HEK293 (cell line): ENCODE data around the gene DCBLD2.

Source experiments
- KLF8 ChIP-seq: fragments of 450-650 bp; formaldehyde crosslinking; IDR thresholded peaks from 2 replicates; pipeline ENCODE4 v1.5.1; 2016; ENCODE audit warnings: missing biosample characterization, missing genetic modification characterization
- RBAK ChIP-seq: fragments of 450-650 bp; formaldehyde crosslinking; IDR thresholded peaks from 2 replicates; pipeline ENCODE4 v1.5.1; 2016; ENCODE audit warnings: missing biosample characterization, missing genetic modification characterization
- TRIM28 ChIP-seq: IDR thresholded peaks from 2 replicates; pipeline ENCODE4 v1.6.1; 2011; ENCODE audit warnings: low read length, control low read depth, borderline replicate concordance
- YY2 ChIP-seq: fragments of 450-650 bp; formaldehyde crosslinking; IDR thresholded peaks from 2 replicates; pipeline ENCODE4 v1.5.1; 2016; ENCODE audit warnings: missing biosample characterization, missing genetic modification characterization
- ZBTB7A ChIP-seq: fragments of 450-650 bp; formaldehyde crosslinking; IDR thresholded peaks from 2 replicates; pipeline ENCODE4 v1.5.1; 2016; ENCODE audit warnings: low read depth, missing biosample characterization, missing genetic modification characterization
- ZNF157 ChIP-seq: fragments of 450-650 bp; formaldehyde crosslinking; IDR thresholded peaks from 2 replicates; pipeline ENCODE4 v1.5.1; 2016; ENCODE audit warnings: missing biosample characterization, missing genetic modification characterization
- TF ChIP-seq, protein P1 (sequence below): fragments of 450-650 bp; formaldehyde crosslinking; IDR thresholded peaks from 2 replicates; pipeline ENCODE4 v1.5.0; 2017; ENCODE audit warnings: missing biosample characterization, missing genetic modification characterization, borderline replicate concordance
- TF ChIP-seq, protein P2 (sequence below): fragments of 450-650 bp; formaldehyde crosslinking; IDR thresholded peaks from 2 replicates; pipeline ENCODE4 v1.5.1; 2016; ENCODE audit warnings: missing biosample characterization, missing genetic modification characterization
- TF ChIP-seq, protein P3 (sequence below): fragments of 450-650 bp; formaldehyde crosslinking; IDR thresholded peaks from 2 replicates; pipeline ENCODE4 v1.5.1; 2016; ENCODE audit warnings: missing biosample characterization, missing genetic modification characterization
- TF ChIP-seq, protein P4 (sequence below): fragments of 450-650 bp; formaldehyde crosslinking; IDR thresholded peaks from 2 replicates; pipeline ENCODE4 v1.5.1; 2016; ENCODE audit warnings: missing biosample characterization, missing genetic modification characterization

- TF ChIP-seq, protein P1, sequence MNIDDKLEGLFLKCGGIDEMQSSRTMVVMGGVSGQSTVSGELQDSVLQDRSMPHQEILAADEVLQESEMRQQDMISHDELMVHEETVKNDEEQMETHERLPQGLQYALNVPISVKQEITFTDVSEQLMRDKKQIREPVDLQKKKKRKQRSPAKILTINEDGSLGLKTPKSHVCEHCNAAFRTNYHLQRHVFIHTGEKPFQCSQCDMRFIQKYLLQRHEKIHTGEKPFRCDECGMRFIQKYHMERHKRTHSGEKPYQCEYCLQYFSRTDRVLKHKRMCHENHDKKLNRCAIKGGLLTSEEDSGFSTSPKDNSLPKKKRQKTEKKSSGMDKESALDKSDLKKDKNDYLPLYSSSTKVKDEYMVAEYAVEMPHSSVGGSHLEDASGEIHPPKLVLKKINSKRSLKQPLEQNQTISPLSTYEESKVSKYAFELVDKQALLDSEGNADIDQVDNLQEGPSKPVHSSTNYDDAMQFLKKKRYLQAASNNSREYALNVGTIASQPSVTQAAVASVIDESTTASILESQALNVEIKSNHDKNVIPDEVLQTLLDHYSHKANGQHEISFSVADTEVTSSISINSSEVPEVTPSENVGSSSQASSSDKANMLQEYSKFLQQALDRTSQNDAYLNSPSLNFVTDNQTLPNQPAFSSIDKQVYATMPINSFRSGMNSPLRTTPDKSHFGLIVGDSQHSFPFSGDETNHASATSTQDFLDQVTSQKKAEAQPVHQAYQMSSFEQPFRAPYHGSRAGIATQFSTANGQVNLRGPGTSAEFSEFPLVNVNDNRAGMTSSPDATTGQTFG: no peak
- TF ChIP-seq, protein P2, sequence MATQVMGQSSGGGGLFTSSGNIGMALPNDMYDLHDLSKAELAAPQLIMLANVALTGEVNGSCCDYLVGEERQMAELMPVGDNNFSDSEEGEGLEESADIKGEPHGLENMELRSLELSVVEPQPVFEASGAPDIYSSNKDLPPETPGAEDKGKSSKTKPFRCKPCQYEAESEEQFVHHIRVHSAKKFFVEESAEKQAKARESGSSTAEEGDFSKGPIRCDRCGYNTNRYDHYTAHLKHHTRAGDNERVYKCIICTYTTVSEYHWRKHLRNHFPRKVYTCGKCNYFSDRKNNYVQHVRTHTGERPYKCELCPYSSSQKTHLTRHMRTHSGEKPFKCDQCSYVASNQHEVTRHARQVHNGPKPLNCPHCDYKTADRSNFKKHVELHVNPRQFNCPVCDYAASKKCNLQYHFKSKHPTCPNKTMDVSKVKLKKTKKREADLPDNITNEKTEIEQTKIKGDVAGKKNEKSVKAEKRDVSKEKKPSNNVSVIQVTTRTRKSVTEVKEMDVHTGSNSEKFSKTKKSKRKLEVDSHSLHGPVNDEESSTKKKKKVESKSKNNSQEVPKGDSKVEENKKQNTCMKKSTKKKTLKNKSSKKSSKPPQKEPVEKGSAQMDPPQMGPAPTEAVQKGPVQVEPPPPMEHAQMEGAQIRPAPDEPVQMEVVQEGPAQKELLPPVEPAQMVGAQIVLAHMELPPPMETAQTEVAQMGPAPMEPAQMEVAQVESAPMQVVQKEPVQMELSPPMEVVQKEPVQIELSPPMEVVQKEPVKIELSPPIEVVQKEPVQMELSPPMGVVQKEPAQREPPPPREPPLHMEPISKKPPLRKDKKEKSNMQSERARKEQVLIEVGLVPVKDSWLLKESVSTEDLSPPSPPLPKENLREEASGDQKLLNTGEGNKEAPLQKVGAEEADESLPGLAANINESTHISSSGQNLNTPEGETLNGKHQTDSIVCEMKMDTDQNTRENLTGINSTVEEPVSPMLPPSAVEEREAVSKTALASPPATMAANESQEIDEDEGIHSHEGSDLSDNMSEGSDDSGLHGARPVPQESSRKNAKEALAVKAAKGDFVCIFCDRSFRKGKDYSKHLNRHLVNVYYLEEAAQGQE (tag by site-specific recombination): no peak
- TF ChIP-seq TRIM28 (no peak), KLF8 (tag by site-specific recombination) (no peak), RBAK (tag by site-specific recombination) (no peak), YY2 (tag by site-specific recombination) (no peak), ZNF157 (tag by site-specific recombination) (no peak), ZBTB7A (tag by site-specific recombination) (no peak)
- TF ChIP-seq, protein P3, sequence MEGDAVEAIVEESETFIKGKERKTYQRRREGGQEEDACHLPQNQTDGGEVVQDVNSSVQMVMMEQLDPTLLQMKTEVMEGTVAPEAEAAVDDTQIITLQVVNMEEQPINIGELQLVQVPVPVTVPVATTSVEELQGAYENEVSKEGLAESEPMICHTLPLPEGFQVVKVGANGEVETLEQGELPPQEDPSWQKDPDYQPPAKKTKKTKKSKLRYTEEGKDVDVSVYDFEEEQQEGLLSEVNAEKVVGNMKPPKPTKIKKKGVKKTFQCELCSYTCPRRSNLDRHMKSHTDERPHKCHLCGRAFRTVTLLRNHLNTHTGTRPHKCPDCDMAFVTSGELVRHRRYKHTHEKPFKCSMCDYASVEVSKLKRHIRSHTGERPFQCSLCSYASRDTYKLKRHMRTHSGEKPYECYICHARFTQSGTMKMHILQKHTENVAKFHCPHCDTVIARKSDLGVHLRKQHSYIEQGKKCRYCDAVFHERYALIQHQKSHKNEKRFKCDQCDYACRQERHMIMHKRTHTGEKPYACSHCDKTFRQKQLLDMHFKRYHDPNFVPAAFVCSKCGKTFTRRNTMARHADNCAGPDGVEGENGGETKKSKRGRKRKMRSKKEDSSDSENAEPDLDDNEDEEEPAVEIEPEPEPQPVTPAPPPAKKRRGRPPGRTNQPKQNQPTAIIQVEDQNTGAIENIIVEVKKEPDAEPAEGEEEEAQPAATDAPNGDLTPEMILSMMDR (tag by site-specific recombination): no peak
- TF ChIP-seq, protein P4, sequence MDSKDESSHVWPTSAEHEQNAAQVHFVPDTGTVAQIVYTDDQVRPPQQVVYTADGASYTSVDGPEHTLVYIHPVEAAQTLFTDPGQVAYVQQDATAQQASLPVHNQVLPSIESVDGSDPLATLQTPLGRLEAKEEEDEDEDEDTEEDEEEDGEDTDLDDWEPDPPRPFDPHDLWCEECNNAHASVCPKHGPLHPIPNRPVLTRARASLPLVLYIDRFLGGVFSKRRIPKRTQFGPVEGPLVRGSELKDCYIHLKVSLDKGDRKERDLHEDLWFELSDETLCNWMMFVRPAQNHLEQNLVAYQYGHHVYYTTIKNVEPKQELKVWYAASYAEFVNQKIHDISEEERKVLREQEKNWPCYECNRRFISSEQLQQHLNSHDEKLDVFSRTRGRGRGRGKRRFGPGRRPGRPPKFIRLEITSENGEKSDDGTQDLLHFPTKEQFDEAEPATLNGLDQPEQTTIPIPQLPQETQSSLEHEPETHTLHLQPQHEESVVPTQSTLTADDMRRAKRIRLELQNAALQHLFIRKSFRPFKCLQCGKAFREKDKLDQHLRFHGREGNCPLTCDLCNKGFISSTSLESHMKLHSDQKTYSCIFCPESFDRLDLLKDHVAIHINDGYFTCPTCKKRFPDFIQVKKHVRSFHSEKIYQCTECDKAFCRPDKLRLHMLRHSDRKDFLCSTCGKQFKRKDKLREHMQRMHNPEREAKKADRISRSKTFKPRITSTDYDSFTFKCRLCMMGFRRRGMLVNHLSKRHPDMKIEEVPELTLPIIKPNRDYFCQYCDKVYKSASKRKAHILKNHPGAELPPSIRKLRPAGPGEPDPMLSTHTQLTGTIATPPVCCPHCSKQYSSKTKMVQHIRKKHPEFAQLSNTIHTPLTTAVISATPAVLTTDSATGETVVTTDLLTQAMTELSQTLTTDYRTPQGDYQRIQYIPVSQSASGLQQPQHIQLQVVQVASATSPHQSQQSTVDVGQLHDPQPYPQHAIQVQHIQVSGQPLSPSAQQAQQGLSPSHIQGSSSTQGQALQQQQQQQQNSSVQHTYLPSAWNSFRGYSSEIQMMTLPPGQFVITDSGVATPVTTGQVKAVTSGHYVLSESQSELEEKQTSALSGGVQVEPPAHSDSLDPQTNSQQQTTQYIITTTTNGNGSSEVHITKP (tag by site-specific recombination): no peak
These were observed 151.1 kb downstream of the DCBLD2 start for GRCh38 chr3:98750276-98750919.
